ENCODE measurements around the gene LBX2.

The LBX2 gene

DNA sequence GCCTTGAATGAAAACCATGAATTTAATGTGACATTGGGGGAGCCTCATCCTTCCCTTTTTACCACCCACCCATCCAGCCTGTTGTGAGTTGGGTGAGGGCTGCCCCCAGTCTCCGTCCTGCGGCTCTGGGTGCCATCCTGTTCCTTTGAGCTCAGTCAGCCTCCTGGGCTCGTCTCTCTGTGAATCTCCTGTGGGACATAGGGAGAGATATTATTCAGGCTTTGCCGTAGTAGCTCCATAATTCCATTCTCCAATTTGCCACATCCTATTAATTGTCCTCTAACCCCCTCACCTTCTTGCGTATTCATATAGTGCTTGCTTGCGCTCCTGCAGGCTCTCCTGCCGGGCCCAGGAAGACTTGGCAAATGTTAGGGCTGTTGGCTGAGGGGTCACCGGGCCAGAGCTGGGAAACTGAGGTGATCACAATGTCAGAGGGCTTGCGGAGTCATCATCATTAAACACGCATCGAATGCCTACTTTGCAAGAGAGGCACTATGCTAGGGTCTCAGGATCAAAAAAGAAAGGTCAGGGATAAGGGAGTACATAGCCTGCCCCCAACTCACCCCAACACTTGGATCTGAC lies 27.3 kb upstream of the LBX2 start:
- no peak for DNase-seq (ENCODE audit: low read depth in 2 of 2, low spot score in 1 of 2)

GRCh38 chr2:74525717-74526648 lies 26.6 kb upstream of the LBX2 start, which contains the start of gene DQX1:
TSS of gene DQX1 (minus strand) at chr2:74526231. CDS start at chr2:74525729, 502 bp downstream.
- DNase-seq (ENCODE audit: low read depth in 2 of 2, low spot score in 1 of 2): no peak

- DNase-seq (ENCODE audit: low read depth in 2 of 2, low spot score in 1 of 2): no peak
Measured at GRCh38 chr2:74524955-74525716, 25.7 kb upstream of the LBX2 start.

DNA sequence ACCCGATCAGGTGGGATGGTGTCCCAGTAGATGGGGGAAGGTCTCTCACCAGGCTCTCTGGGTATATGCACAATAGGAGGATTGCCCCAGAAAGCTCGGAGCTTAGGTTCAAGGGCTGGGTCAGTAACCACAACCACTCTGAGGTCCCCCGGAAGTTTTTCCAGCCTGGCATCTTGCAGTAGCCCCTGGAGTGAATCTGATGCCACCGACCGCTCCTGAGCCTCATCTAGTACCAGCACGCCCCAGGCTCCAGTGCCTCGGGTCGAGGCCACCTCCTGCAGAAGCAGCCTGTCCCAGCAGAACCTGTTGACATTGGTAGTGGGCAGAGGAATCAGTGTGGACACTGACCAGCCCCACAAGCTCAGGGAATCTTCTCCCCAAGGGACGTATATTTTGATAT lies 24.6 kb upstream of the LBX2 start:
- no peak for DNase-seq (ENCODE audit: low read depth in 2 of 2, low spot score in 1 of 2)

GRCh38 chr2:74522516-74522915 lies 23.1 kb upstream of the LBX2 start:
- no peak for DNase-seq (ENCODE audit: low read depth in 2 of 2, low spot score in 1 of 2)

GRCh38 chr2:74516650-74517049 lies 17.2 kb upstream of the LBX2 start:
- no peak for DNase-seq (ENCODE audit: low read depth in 2 of 2, low spot score in 1 of 2)

GRCh38 chr2:74515981-74516633 lies 16.7 kb upstream of the LBX2 start:
- peak in 1 of 2 donors; percentile 55 for DNase-seq (ENCODE audit: low read depth in 2 of 2, low spot score in 1 of 2)

DNA sequence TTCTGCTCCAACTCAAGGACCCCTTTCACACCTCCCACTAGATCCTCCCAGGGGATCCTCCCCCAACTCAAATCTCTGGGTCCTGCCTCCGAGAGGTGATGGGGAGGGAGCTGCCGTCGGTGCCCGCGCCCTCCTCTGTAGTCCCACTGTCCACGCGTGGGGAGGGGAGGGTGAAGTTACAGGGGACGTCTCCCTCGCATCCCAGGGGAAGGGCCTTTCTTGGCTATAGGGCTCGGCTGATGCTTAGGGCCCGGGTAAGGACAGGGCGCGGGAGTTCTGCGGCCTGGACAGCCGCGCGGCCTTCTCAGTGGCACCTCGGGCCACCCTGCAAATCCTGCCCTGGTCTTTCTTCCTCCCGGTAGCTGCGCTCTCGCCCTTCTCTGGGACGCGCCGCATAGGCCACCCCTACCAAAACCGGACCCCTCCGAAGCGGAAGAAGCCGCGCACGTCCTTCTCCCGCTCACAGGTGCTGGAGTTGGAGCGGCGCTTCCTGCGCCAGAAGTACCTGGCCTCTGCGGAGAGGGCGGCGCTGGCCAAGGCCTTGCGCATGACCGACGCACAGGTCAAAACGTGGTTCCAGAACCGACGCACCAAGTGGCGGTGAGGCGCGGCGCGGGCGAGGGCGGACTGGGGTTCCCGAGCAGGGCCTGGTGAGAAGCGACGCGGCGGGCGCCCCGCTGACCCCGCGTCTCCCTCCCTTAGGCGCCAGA lies 16.0 kb upstream of the LBX2 start:
- no peak for DNase-seq (ENCODE audit: low read depth in 2 of 2, low spot score in 1 of 2)

GRCh38 chr2:74514368-74515270 lies 15.2 kb upstream of the LBX2 start, which contains the start of gene TLX2:
TSS of gene TLX2 (plus strand) at chr2:74514450. CDS start at chr2:74514807, 357 bp downstream.
- DNase-seq (ENCODE audit: low read depth in 2 of 2, low spot score in 1 of 2): no peak

GRCh38 chr2:74513605-74514367 lies 14.4 kb upstream of the LBX2 start:
- no peak for DNase-seq (ENCODE audit: low read depth in 2 of 2, low spot score in 1 of 2)

GRCh38 chr2:74512744-74513604 lies 13.6 kb upstream of the LBX2 start:
- DNase-seq (ENCODE audit: low read depth in 2 of 2, low spot score in 1 of 2): no peak

DNA sequence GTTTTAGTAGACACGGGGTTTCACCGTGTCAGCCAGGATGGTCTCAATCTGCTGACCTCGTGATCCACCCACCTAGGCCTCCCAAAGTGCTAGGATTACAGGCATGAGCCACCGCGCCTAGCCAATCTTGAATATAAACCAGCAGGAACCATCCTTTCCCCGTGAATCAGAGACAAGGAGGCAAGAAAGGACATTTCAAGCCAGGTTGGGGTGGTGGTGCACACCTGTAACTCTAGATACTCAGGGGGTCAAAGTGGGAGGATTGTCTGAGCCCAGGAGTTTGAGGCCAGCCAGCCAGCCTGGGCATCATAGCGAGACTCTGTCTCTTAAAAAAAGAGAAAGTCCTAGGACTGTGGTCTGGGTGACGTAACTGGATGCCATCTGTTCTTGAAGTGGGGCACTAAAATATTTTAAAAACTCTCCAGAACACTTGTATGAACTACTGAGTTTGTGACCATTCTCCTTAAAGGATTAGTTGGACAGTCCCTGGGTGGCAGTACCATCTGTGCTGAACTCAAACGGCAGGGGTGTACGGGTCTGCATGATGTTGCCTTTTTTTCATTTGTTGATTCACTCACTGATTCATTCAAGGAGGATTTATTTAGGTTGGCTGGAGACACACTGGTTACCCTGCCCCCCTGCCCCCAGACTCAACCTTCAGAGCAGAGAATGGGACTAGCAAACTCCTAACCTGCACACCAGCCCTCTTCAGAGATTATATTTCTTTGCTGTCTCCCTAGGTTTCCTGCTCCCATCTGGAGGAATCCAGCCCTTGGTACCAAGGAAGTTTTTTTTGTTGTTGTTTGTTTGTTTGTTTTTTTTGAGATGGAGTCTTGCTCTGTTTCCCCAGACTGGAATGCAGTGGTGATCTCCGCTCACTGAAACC lies 11.9 kb upstream of the LBX2 start:
- DNase-seq (ENCODE audit: low read depth in 2 of 2, low spot score in 1 of 2): no peak

GRCh38 chr2:74510272-74510671 lies 10.9 kb upstream of the LBX2 start:
- no peak for DNase-seq (ENCODE audit: low read depth in 2 of 2, low spot score in 1 of 2)

- DNase-seq (ENCODE audit: low read depth in 2 of 2, low spot score in 1 of 2): no peak
Measured at GRCh38 chr2:74507926-74508520, 8.6 kb upstream of the LBX2 start.

- DNase-seq (ENCODE audit: low read depth in 2 of 2, low spot score in 1 of 2): peak; percentile 96 to 98
Measured at GRCh38 chr2:74507145-74507925, 7.9 kb upstream of the LBX2 start, which contains the start of gene PCGF1. TSS of gene PCGF1 (minus strand) at chr2:74507695. CDS start at chr2:74507668, 27 bp downstream.
